ENCODE measurements around the gene OR6C2. TPM values are rescaled to one million over a fixed set of nuclear protein-coding genes. Genes with fewer than 3 reads are reported as not detected.
"Not testable (repeated sequence)": the region's sequence is repeated elsewhere in the genome, so short reads cannot be mapped to it uniquely, and the experiment has no call there.

OR6C2 gene
- total RNA-seq, 1 donor from 2014 or later, result not detected

- DNase-seq (ENCODE audit: low read depth) (no peak), FAIRE-seq (no peak)
- Histone ChIP-seq H3K36me3 (ENCODE audit: control insufficient read depth, insufficient read depth, low read length) (no peaks in the 10 kb centered on the region), H3K4me3 (ENCODE audit: low read depth, low read length) (no peak overlapping the region), H3K27me3 (ENCODE audit: control insufficient read depth, insufficient read depth, low read length) (no peaks in the 10 kb centered on the region)
- TF ChIP-seq, protein P1, sequence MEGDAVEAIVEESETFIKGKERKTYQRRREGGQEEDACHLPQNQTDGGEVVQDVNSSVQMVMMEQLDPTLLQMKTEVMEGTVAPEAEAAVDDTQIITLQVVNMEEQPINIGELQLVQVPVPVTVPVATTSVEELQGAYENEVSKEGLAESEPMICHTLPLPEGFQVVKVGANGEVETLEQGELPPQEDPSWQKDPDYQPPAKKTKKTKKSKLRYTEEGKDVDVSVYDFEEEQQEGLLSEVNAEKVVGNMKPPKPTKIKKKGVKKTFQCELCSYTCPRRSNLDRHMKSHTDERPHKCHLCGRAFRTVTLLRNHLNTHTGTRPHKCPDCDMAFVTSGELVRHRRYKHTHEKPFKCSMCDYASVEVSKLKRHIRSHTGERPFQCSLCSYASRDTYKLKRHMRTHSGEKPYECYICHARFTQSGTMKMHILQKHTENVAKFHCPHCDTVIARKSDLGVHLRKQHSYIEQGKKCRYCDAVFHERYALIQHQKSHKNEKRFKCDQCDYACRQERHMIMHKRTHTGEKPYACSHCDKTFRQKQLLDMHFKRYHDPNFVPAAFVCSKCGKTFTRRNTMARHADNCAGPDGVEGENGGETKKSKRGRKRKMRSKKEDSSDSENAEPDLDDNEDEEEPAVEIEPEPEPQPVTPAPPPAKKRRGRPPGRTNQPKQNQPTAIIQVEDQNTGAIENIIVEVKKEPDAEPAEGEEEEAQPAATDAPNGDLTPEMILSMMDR (IDR thresholded peaks at IDR 0.05; ENCODE audit: insufficient read depth, low read length, severe bottlenecking), result no peak
Observed at GRCh38 chr12:55446326-55446725, 2.5 kb downstream of the OR6C2 start.

- H3K4me3 ChIP-seq (ENCODE audit: low read depth, low read length), result no peak overlapping the region
- TF ChIP-seq, protein P1 (IDR thresholded peaks at IDR 0.05; ENCODE audit: insufficient read depth, low read length, severe bottlenecking), result no peak
- DNase-seq (ENCODE audit: low read depth) (no peak), FAIRE-seq (no peak)
- H3K27me3 ChIP-seq (ENCODE audit: control insufficient read depth, insufficient read depth, low read length), result no peaks in the 10 kb centered on the region
- no peaks in the 10 kb centered on the region for H3K36me3 ChIP-seq (ENCODE audit: control insufficient read depth, insufficient read depth, low read length)
Observed at GRCh38 chr12:55448825-55449224, 4.9 kb downstream of the OR6C2 start.

DNA sequence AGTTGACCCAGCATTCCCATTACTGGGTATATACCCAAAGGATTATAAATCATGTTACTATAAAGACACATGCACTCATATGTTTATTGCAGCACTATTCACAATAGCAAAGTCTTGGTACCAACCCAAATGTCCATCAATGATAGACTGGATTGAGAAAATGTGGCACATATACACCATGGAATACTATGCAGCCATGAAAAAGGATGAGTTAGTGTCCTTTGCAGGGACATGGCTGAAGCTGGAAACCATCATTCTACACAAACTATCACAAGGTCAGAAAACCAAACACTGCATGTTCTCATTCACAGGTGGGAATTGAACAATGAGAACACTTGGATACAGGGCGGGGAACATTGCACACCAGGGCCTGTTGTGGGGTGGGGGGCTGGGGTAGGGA is 21.1 kb downstream of the OR6C2 start:
- not testable (repeated sequence) for FAIRE-seq; H3K36me3 ChIP-seq (ENCODE audit: control insufficient read depth, insufficient read depth, low read length); H3K4me3 ChIP-seq (ENCODE audit: low read depth, low read length); H3K27me3 ChIP-seq (ENCODE audit: control insufficient read depth, insufficient read depth, low read length); DNase-seq (ENCODE audit: low read depth)

- H3K4me3 ChIP-seq (ENCODE audit: low read depth, low read length), result no peak overlapping the region
- H3K36me3 ChIP-seq (ENCODE audit: control insufficient read depth, insufficient read depth, low read length), result no peaks in the 10 kb centered on the region
- no peak for DNase-seq (ENCODE audit: low read depth)
- no peaks in the 10 kb centered on the region for H3K27me3 ChIP-seq (ENCODE audit: control insufficient read depth, insufficient read depth, low read length)
- FAIRE-seq, result no peak
- TF ChIP-seq, protein P1 (IDR thresholded peaks at IDR 0.05; ENCODE audit: insufficient read depth, low read length, severe bottlenecking), result no peak
Observed at GRCh38 chr12:55467836-55468235, 24.0 kb downstream of the OR6C2 start.

DNA sequence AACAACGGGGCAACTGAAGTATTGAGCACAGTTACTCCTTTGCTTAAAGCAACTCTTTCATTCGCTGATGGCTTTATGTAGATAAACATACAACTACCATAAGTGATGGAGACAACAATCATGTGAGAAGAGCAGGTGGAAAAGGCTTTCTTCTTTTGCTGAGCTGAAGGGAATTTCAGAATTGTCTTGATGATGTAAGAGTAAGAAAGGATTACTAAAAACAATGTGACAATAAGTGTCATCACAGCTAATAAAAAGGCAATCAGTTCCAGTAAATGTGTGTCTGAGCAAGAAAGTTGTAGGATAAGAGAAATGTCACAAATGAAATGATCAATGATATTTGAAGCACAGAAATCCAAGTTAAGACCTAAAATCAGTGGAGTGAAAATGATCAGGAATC is 25.4 kb downstream of the OR6C2 start:
- Histone ChIP-seq H3K36me3 (ENCODE audit: control insufficient read depth, insufficient read depth, low read length) (no peaks in the 10 kb centered on the region), H3K27me3 (ENCODE audit: control insufficient read depth, insufficient read depth, low read length) (no peaks in the 10 kb centered on the region), H3K4me3 (ENCODE audit: low read depth, low read length) (no peak overlapping the region)
- TF ChIP-seq, protein P1 (IDR thresholded peaks at IDR 0.05; ENCODE audit: insufficient read depth, low read length, severe bottlenecking), result no peak
- no peak for DNase-seq (ENCODE audit: low read depth)
- FAIRE-seq, result no peak

DNA sequence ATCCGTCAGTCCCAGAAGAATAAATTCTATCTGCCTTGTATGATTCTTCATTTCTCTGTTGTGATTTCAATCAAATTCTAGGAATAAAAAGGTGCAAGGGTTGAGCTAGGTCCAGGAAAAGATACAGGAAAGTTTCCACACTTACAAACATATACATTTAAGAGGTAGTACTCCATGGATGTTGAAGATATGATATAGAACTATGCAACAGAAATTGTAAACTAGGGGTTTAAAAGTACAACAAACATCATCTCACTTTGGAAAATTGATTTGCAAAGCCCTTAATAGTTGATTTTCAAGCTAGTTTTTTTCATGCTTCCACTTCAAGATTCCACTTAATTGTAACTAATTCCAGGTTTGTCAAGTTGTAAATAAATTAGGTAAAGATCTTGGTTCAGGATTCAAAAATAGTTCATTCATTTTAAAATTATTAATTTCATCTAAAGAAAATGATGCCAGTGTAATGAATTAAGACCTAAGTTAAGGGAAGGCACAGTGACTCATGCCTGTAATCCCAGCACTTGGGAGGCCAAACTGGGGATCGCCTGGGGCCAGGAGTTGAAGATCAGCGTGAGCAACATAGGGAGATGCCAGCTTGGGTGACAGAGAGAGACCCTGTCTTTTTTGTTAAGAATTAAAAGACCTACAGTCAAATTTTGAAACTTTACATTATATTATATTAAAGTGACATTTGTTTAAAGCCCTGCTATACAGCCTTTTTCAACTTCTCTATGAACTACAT is 26.4 kb downstream of the OR6C2 start, which contains the start of gene OR6C70:
Gene OR6C70 (minus strand): TSS at position 51 of the 742 bp plus-strand sequence. CDS start 0 bp downstream, at position 51.
- no peak for FAIRE-seq
- TF ChIP-seq, protein P1 (IDR thresholded peaks at IDR 0.05; ENCODE audit: insufficient read depth, low read length, severe bottlenecking), result no peak
- no peaks in the 10 kb centered on the region for H3K27me3 ChIP-seq (ENCODE audit: control insufficient read depth, insufficient read depth, low read length)
- no peak within 1 kb of the TSS for H3K4me3 ChIP-seq (ENCODE audit: low read depth, low read length)
- H3K36me3 ChIP-seq (ENCODE audit: control insufficient read depth, insufficient read depth, low read length), result no peaks in the 10 kb centered on the region
- peak; percentile 25 for DNase-seq (ENCODE audit: low read depth)
